HG03378 (cell line): Measurements from ENCODE around the gene MYBL2.
"Not testable (repeated sequence)": the region's sequence is repeated elsewhere in the genome, so short reads cannot be mapped to it uniquely, and the experiment has no call there.

Experiments
- ATAC-seq: cut with Tn5 transposase; IDR thresholded peaks from one replicate; pipeline ENCODE4 v1.9.1; 2021; ENCODE audit warnings: mild to moderate bottlenecking, moderate library complexity; ENCODE audit not compliant: unreplicated experiment

MYBL2 gene

GRCh38 chr20:43749734-43750294 is 82.9 kb downstream of the MYBL2 start:
- ATAC-seq = no peak

GRCh38 chr20:43750774-43751166 is 83.9 kb downstream of the MYBL2 start:
- no peak for ATAC-seq

GRCh38 chr20:43751167-43752050 is 84.5 kb downstream of the MYBL2 start:
- ATAC-seq = peak; percentile 86

- ATAC-seq = no peak
Observed at GRCh38 chr20:43752051-43752360, 85.1 kb downstream of the MYBL2 start.

- ATAC-seq = peak; percentile 54
Observed at GRCh38 chr20:43752561-43753301, 85.8 kb downstream of the MYBL2 start.

- no peak for ATAC-seq
Observed at GRCh38 chr20:43755390-43755789, 88.5 kb downstream of the MYBL2 start.

- ATAC-seq = no peak
Observed at GRCh38 chr20:43755851-43756250, 88.9 kb downstream of the MYBL2 start.

- ATAC-seq = not testable (repeated sequence)
Observed at GRCh38 chr20:43757888-43758287, 91.0 kb downstream of the MYBL2 start.

- no peak for ATAC-seq
Observed at GRCh38 chr20:43761386-43762340, 94.7 kb downstream of the MYBL2 start.

GRCh38 chr20:43762911-43763310 is 96.0 kb downstream of the MYBL2 start:
- ATAC-seq = no peak

- no peak for ATAC-seq
Observed at GRCh38 chr20:43765916-43766315, 99.0 kb downstream of the MYBL2 start.
